Measurements from ENCODE around the gene METTL14. TPM values are rescaled to one million over a fixed set of nuclear protein-coding genes. Genes with fewer than 3 reads are reported as not detected.

Gene METTL14
- total and polyA plus RNA-seq, 3 experiments from 2014 or later: 36.7 to 46.8 (median 42.9) TPM

DNA sequence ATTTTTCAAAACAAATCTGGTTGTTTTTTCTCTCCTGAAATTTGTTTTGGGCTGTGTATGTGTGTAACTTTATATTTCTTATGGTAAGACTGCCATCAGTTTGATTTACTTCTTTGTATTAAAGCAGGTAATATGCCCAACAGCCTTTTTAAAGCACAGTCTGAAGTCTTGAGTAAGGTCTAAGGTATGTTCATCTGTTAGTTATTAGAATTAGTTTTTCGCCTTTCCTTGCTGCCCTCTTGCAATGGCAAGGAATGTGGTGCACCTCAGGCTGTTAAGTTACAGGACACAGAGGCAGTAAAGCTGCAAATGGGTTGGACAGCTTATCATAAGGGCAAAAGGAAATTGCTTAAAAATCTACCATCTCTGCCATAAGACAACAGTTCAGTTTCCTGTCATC is 71.8 kb downstream of the METTL14 start:
- Mint-ChIP-seq H3K36me3 (peaks cover 3 to 61% (median 19%) of the 10 kb centered on the region in 3 donors), H3K4me1 (no peaks in the 10 kb centered on the region), H3K27me3 (no peaks in the 10 kb centered on the region), H3K9me3 (no peaks in the 10 kb centered on the region), H3K4me3 (no peak overlapping the region), H3K27ac (no peak overlapping the region)
- no peaks in the 10 kb centered on the region for H3K4me1 ChIP-seq (ENCODE audit: insufficient read depth, low read length)
- H3K9me3 ChIP-seq (ENCODE audit: low read length): no peaks in the 10 kb centered on the region
- no peaks in the 10 kb centered on the region for H3K27me3 ChIP-seq (ENCODE audit: insufficient read depth, low read length, poor library complexity, severe bottlenecking)
- ChIA-PET POLR2A (no interaction called here), CTCF (no interaction called here)
- H3K27ac ChIP-seq (ENCODE audit: low read depth, low read length): no peak overlapping the region
- H3K36me3 ChIP-seq (ENCODE audit: insufficient read depth, low read length): peaks cover 4% of the 10 kb centered on the region
- H3K4me3 ChIP-seq (ENCODE audit: low read length): no peak overlapping the region
- DNase-seq: no peak

- Mint-ChIP-seq H3K4me3 (no peak overlapping the region), H3K4me1 (no peaks in the 10 kb centered on the region), H3K36me3 (peaks cover 1 to 59% (median 17%) of the 10 kb centered on the region in 3 donors), H3K27me3 (no peaks in the 10 kb centered on the region), H3K27ac (no peak overlapping the region), H3K9me3 (no peaks in the 10 kb centered on the region)
- ChIA-PET CTCF (no interaction called here), POLR2A (no interaction called here)
- no peak for DNase-seq
- H3K27me3 ChIP-seq (ENCODE audit: insufficient read depth, low read length, poor library complexity, severe bottlenecking): no peaks in the 10 kb centered on the region
- no peaks in the 10 kb centered on the region for H3K4me1 ChIP-seq (ENCODE audit: insufficient read depth, low read length)
- H3K9me3 ChIP-seq (ENCODE audit: low read length): no peaks in the 10 kb centered on the region
- no peak overlapping the region for H3K27ac ChIP-seq (ENCODE audit: low read depth, low read length)
- no peak overlapping the region for H3K4me3 ChIP-seq (ENCODE audit: low read length)
- H3K36me3 ChIP-seq (ENCODE audit: insufficient read depth, low read length): peaks cover 6% of the 10 kb centered on the region
Observed at GRCh38 chr4:118757761-118758251, 72.6 kb downstream of the METTL14 start.

- Histone ChIP-seq H3K4me1 (ENCODE audit: insufficient read depth, low read length) (no peaks in the 10 kb centered on the region), H3K27me3 (ENCODE audit: insufficient read depth, low read length, poor library complexity, severe bottlenecking) (no peaks in the 10 kb centered on the region), H3K4me3 (ENCODE audit: low read length) (no peak overlapping the region), H3K27ac (ENCODE audit: low read depth, low read length) (no peak overlapping the region), H3K9me3 (ENCODE audit: low read length) (no peaks in the 10 kb centered on the region), H3K36me3 (ENCODE audit: insufficient read depth, low read length) (peaks cover 10% of the 10 kb centered on the region)
- CTCF ChIA-PET: no interaction called here
- no peak for DNase-seq
- POLR2A ChIA-PET: no interaction called here
- Mint-ChIP-seq H3K9me3 (no peaks in the 10 kb centered on the region), H3K4me3 (no peak overlapping the region), H3K36me3 (peaks cover 0 to 61% (median 18%) of the 10 kb centered on the region in 3 donors), H3K27ac (no peak overlapping the region), H3K27me3 (no peaks in the 10 kb centered on the region), H3K4me1 (no peaks in the 10 kb centered on the region)
Observed at GRCh38 chr4:118758293-118758692, 73.1 kb downstream of the METTL14 start.

DNA sequence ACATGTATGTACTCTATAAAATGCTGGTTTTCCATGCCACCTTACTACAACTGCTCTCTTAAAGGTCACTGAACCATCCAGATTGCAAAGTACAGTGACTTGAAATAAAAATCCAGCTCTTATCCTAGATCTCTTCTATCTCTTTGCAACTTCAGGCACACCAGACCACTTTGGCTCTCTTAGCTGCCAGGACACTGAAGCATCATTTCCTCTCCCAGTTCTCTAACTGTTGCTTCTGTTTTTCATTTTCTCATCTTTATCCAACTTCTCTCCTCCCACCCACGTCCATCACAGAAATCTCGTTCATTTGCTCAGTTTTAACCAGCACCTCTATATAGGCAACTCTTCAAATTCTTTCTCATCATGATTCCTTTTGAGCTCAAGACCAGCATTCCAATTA is 74.3 kb downstream of the METTL14 start:
- Histone ChIP-seq H3K36me3 (ENCODE audit: insufficient read depth, low read length) (peaks cover 10% of the 10 kb centered on the region), H3K9me3 (ENCODE audit: low read length) (no peaks in the 10 kb centered on the region), H3K27me3 (ENCODE audit: insufficient read depth, low read length, poor library complexity, severe bottlenecking) (no peaks in the 10 kb centered on the region), H3K4me1 (ENCODE audit: insufficient read depth, low read length) (no peaks in the 10 kb centered on the region), H3K4me3 (ENCODE audit: low read length) (no peak overlapping the region), H3K27ac (ENCODE audit: low read depth, low read length) (no peak overlapping the region)
- DNase-seq: no peak
- Mint-ChIP-seq H3K27ac (peak overlapping the region in 1 of 8 donors; percentile 2), H3K27me3 (no peaks in the 10 kb centered on the region), H3K4me1 (no peaks in the 10 kb centered on the region), H3K9me3 (no peaks in the 10 kb centered on the region), H3K4me3 (no peak overlapping the region), H3K36me3 (peaks cover 0 to 71% (median 25%) of the 10 kb centered on the region in 3 donors)
- POLR2A ChIA-PET: no interaction called here
- CTCF ChIA-PET: interaction anchor here (0.8 kb wide), 1 partner anchor 106 kb away, joined by 4 read pairs; no protein-coding TSS in a partner anchor

- CTCF ChIA-PET: interaction anchor here (0.8 kb wide), 1 partner anchor 105 kb away, joined by 4 read pairs; no protein-coding TSS in a partner anchor
- H3K4me1 Mint-ChIP-seq: no peaks in the 10 kb centered on the region
- H3K27me3 ChIP-seq (ENCODE audit: insufficient read depth, low read length, poor library complexity, severe bottlenecking): no peaks in the 10 kb centered on the region
Observed at GRCh38 chr4:118760092-118760491, 74.9 kb downstream of the METTL14 start.

GRCh38 chr4:118760493-118760892 is 75.3 kb downstream of the METTL14 start:
- Mint-ChIP-seq H3K27ac (no peak overlapping the region), H3K4me1 (no peaks in the 10 kb centered on the region), H3K4me3 (no peak overlapping the region), H3K36me3 (peaks cover 0 to 72% (median 24%) of the 10 kb centered on the region in 3 donors), H3K27me3 (no peaks in the 10 kb centered on the region), H3K9me3 (no peaks in the 10 kb centered on the region)
- Histone ChIP-seq H3K27ac (ENCODE audit: low read depth, low read length) (no peak overlapping the region), H3K27me3 (ENCODE audit: insufficient read depth, low read length, poor library complexity, severe bottlenecking) (no peaks in the 10 kb centered on the region), H3K36me3 (ENCODE audit: insufficient read depth, low read length) (peaks cover 10% of the 10 kb centered on the region), H3K4me3 (ENCODE audit: low read length) (no peak overlapping the region), H3K4me1 (ENCODE audit: insufficient read depth, low read length) (no peaks in the 10 kb centered on the region), H3K9me3 (ENCODE audit: low read length) (no peaks in the 10 kb centered on the region)
- CTCF ChIA-PET: no interaction called here
- POLR2A ChIA-PET: no interaction called here
- DNase-seq: no peak

More at GRCh38 chr4:118760092-118760491, 74.9 kb downstream of the METTL14 start:
- Histone ChIP-seq H3K27ac (ENCODE audit: low read depth, low read length) (no peak overlapping the region), H3K9me3 (ENCODE audit: low read length) (no peaks in the 10 kb centered on the region), H3K4me1 (ENCODE audit: insufficient read depth, low read length) (no peaks in the 10 kb centered on the region), H3K4me3 (ENCODE audit: low read length) (no peak overlapping the region), H3K36me3 (ENCODE audit: insufficient read depth, low read length) (peaks cover 10% of the 10 kb centered on the region)
- Mint-ChIP-seq H3K4me3 (no peak overlapping the region), H3K27ac (peak overlapping the region in 1 of 8 donors; percentile 44), H3K9me3 (no peaks in the 10 kb centered on the region), H3K27me3 (no peaks in the 10 kb centered on the region), H3K36me3 (peaks cover 0 to 70% (median 25%) of the 10 kb centered on the region in 3 donors)
- no peak for DNase-seq
- POLR2A ChIA-PET: no interaction called here

DNA sequence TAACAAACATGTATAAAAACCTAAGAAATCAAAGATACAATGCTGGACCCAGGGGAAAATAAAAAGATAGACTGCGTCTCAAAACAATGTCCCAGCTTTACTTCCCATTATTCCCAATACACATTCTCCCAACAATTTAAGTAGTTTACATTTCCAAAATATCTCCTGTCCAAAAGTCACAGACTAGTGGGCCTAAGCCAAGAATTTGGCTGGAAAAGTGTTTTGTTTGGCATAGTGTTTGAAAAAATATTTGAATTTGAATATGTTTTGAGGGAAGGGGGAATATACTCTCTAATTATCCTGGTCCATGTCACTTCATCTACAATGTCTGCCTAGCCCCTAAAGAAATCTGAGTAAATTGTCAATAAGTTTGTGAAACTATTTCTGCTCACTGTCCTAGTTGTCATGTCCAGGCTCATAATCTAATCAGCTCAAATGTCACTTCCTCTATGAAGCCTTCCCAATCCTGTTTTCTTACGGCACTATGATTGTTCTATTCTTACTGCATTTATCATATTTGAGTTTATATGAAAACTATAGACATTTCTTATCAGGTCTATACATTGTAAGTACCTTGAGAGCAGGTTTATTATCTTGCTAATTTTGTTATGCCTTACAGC is 76.3 kb downstream of the METTL14 start:
- Histone ChIP-seq H3K9me3 (ENCODE audit: low read length) (no peaks in the 10 kb centered on the region), H3K27ac (ENCODE audit: low read depth, low read length) (no peak overlapping the region), H3K36me3 (ENCODE audit: insufficient read depth, low read length) (peaks cover 13% of the 10 kb centered on the region), H3K4me1 (ENCODE audit: insufficient read depth, low read length) (no peaks in the 10 kb centered on the region), H3K4me3 (ENCODE audit: low read length) (no peak overlapping the region), H3K27me3 (ENCODE audit: insufficient read depth, low read length, poor library complexity, severe bottlenecking) (no peaks in the 10 kb centered on the region)
- Mint-ChIP-seq H3K27ac (peak overlapping the region in 1 of 8 donors; percentile 69), H3K4me3 (no peak overlapping the region), H3K36me3 (peaks cover 0 to 70% (median 24%) of the 10 kb centered on the region in 3 donors), H3K27me3 (no peaks in the 10 kb centered on the region), H3K9me3 (no peaks in the 10 kb centered on the region), H3K4me1 (no peaks in the 10 kb centered on the region)
- CTCF ChIA-PET: interaction anchor here (0.9 kb wide), 1 partner anchor 10 kb away, joined by 3 read pairs; no protein-coding TSS in a partner anchor
- POLR2A ChIA-PET: no interaction called here
- no peak for DNase-seq

- CTCF ChIA-PET: interaction anchor here (0.9 kb wide), 1 partner anchor 10 kb away, joined by 3 read pairs; no protein-coding TSS in a partner anchor
- no peaks in the 10 kb centered on the region for H3K4me1 ChIP-seq (ENCODE audit: insufficient read depth, low read length)
- H3K27me3 Mint-ChIP-seq: no peaks in the 10 kb centered on the region
Observed at GRCh38 chr4:118762155-118762554, 77.0 kb downstream of the METTL14 start.

More at GRCh38 chr4:118762155-118762554, 77.0 kb downstream of the METTL14 start:
- H3K36me3 Mint-ChIP-seq: peaks cover 6 to 71% (median 28%) of the 10 kb centered on the region in 3 donors
- Histone ChIP-seq H3K36me3 (ENCODE audit: insufficient read depth, low read length) (peaks cover 17% of the 10 kb centered on the region), H3K9me3 (ENCODE audit: low read length) (no peaks in the 10 kb centered on the region), H3K4me3 (ENCODE audit: low read length) (no peak overlapping the region), H3K27ac (ENCODE audit: low read depth, low read length) (no peak overlapping the region), H3K27me3 (ENCODE audit: insufficient read depth, low read length, poor library complexity, severe bottlenecking) (no peaks in the 10 kb centered on the region)
- POLR2A ChIA-PET: no interaction called here
- H3K4me1 Mint-ChIP-seq: no peaks in the 10 kb centered on the region
- H3K4me3 Mint-ChIP-seq: no peak overlapping the region
- no peak overlapping the region for H3K27ac Mint-ChIP-seq
- H3K9me3 Mint-ChIP-seq: no peaks in the 10 kb centered on the region
- DNase-seq: no peak
